Retina (tissue), 1 donor: ENCODE measurements around the gene CHST1.

Experiments
- DNase-seq: peaks from one replicate; pipeline ENCODE4 v3.0.0-alpha.2; 2016

The CHST1 gene

GRCh38 chr11:45674481-45675190 is 9.2 kb upstream of the CHST1 start:
- DNase-seq = no peak

- DNase-seq = no peak
Observed at GRCh38 chr11:45673441-45673840, 8.0 kb upstream of the CHST1 start.

GRCh38 chr11:45672593-45672992 is 7.2 kb upstream of the CHST1 start:
- no peak for DNase-seq

- peak; percentile 13 for DNase-seq
Observed at GRCh38 chr11:45671246-45672171, 6.1 kb upstream of the CHST1 start.

GRCh38 chr11:45670386-45671135 is 5.1 kb upstream of the CHST1 start:
- DNase-seq = peak; percentile 7

- DNase-seq = no peak
Observed at GRCh38 chr11:45669956-45670355, 4.5 kb upstream of the CHST1 start.

GRCh38 chr11:45669146-45669545 is 3.7 kb upstream of the CHST1 start:
- peak; percentile 2 for DNase-seq

- no peak for DNase-seq
Observed at GRCh38 chr11:45667929-45668680, 2.7 kb upstream of the CHST1 start.

GRCh38 chr11:45666648-45667642 is 1.5 kb upstream of the CHST1 start:
- peak; percentile 21 for DNase-seq

- DNase-seq = peak; percentile 70
Observed at GRCh38 chr11:45665933-45666647, 668 bp upstream of the CHST1 start.

GRCh38 chr11:45664376-45665205 is 831 bp downstream of the CHST1 start:
- peak; percentile 73 for DNase-seq

- no peak for DNase-seq
Observed at GRCh38 chr11:45663486-45664375, 1.7 kb downstream of the CHST1 start.

GRCh38 chr11:45662665-45663485 is 2.5 kb downstream of the CHST1 start:
- peak; percentile 69 for DNase-seq

- DNase-seq = peak; percentile 34
Observed at GRCh38 chr11:45662096-45662664, 3.2 kb downstream of the CHST1 start.

GRCh38 chr11:45661439-45662055 is 3.9 kb downstream of the CHST1 start:
- peak; percentile 53 for DNase-seq

- no peak for DNase-seq
Observed at GRCh38 chr11:45660729-45661438, 4.5 kb downstream of the CHST1 start.
